GM12891 (cell line): ENCODE measurements around the gene ZNF165.
"Not testable (repeated sequence)": the region's sequence is repeated elsewhere in the genome, so short reads cannot be mapped to it uniquely, and the experiment has no call there.

ENCODE experiments used
- POLR2A ChIP-seq: IDR thresholded peaks from 2 replicates; pipeline ENCODE4 v1.6.1; 2011; ENCODE audit warnings: low read depth, low read length, control low read depth
- POLR2AphosphoS5 ChIP-seq: IDR thresholded peaks from 2 replicates; pipeline ENCODE4 v1.6.1; 2011; ENCODE audit warnings: low read depth, low read length, control low read depth
- POU2F2 ChIP-seq: IDR thresholded peaks from 2 replicates; pipeline ENCODE4 v1.6.1; 2011; ENCODE audit warnings: low read depth, mild to moderate bottlenecking, control low read depth, low read length, moderate library complexity

DNA sequence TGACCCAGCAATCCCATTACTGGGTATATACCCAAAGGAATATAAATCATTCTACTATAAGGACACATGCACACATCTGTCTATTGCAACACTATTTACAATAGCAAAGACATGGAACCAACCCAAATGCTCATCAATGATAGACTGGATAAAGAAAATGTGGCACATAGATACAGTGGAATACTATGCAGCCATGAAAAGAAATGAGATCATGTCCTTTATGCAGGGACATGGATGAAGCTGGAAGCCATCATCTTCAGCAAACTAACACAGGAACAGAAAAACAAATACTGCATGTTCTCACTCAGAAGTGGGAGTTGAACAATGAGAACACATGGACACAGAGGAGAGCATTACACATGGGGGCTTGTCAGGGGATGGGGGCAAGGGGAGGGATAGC lies 22.3 kb downstream of the ZNF165 start:
- not testable (repeated sequence) for TF ChIP-seq POU2F2, POLR2A, POLR2AphosphoS5
